Coronary artery (tissue), 2 donors: ENCODE results near the gene SLPI.

ENCODE experiments used
- DNase-seq: peaks from one replicate; pipeline ENCODE4 v3.0.0-alpha.2; 2017; ENCODE audit warnings: low spot score
- H3K27ac ChIP-seq, 2 donors: fragments of 200-600 bp; sonication (generic); one replicate each; pipeline ENCODE4 v1.5.1; 2016 to 2019
- H3K4me3 ChIP-seq: fragments of 200-600 bp; sonication (generic); 2 replicates; pipeline ENCODE4 v1.5.1; 2016; ENCODE audit warnings: mild to moderate bottlenecking, moderate library complexity
- TF ChIP-seq, protein P1 (sequence below): fragments of 200-600 bp; sonication (generic); IDR thresholded peaks from one replicate; pipeline ENCODE4 v1.5.1; 2019; ENCODE audit warnings: antibody characterized with exemption

The SLPI gene

DNA sequence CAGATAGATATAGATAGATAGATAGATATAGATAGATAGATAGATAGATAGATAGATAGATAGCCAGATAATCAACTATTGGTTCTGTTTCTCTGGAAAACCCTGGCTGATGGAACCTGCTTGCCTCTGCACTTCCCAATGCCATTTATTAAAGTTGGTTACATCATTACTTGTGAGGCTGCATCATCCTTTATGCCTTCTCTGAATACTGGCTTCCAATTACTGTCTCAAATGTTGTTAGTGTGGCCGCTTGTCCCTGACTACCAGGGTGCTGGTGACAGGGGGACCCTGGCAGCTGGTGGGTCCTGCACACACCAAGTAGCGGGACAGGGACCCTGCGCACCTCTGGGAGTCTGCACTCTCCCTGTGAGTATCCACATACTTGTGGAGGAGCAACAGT is 3.9 kb upstream of the SLPI start:
- TF ChIP-seq, protein P1, sequence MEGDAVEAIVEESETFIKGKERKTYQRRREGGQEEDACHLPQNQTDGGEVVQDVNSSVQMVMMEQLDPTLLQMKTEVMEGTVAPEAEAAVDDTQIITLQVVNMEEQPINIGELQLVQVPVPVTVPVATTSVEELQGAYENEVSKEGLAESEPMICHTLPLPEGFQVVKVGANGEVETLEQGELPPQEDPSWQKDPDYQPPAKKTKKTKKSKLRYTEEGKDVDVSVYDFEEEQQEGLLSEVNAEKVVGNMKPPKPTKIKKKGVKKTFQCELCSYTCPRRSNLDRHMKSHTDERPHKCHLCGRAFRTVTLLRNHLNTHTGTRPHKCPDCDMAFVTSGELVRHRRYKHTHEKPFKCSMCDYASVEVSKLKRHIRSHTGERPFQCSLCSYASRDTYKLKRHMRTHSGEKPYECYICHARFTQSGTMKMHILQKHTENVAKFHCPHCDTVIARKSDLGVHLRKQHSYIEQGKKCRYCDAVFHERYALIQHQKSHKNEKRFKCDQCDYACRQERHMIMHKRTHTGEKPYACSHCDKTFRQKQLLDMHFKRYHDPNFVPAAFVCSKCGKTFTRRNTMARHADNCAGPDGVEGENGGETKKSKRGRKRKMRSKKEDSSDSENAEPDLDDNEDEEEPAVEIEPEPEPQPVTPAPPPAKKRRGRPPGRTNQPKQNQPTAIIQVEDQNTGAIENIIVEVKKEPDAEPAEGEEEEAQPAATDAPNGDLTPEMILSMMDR: no peak
- H3K27ac ChIP-seq: no peak overlapping the region
- DNase-seq: no peak
- no peak overlapping the region for H3K4me3 ChIP-seq

DNA sequence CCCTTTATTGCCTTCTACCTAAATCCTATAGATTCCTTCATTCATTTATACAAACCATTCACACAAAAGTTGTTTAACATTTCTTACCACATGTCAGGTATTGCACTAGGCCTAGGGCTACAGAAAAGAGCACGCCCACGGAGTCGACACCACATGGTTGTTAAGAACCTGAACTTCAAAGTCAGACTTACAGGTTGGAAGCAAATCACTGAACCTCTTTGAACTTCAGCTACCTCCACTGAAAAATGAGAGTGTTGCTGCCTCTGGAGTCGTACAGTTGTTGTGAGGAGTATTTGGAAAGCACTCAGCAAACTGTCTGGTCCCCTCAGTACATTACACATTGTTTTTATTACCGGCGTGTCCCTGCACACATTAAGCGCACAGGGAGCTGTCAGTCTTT is 3.3 kb upstream of the SLPI start:
- Histone ChIP-seq H3K4me3 (no peak overlapping the region), H3K27ac (no peak overlapping the region)
- TF ChIP-seq, protein P1: no peak
- no peak for DNase-seq

DNA sequence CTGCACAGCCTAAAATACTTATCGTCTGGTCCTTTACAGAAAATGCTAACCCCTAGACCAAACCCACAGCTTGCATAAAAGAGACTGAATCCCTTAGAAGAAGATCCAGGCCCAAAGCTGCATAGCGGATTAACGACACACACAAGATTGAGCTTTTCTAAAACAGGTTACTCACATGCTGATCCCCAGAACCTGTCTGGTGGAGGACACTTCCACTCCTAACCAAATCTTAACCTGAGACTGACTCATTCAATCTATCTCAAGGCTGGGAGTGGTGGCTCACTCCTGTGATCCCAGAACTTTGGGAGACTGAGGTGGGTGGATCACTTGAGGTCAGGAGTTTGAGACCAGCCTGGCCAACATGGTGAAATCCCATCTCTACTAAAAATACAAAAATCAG is 2.8 kb upstream of the SLPI start:
- H3K4me3 ChIP-seq: no peak overlapping the region
- no peak for DNase-seq
- no peak overlapping the region for H3K27ac ChIP-seq
- TF ChIP-seq, protein P1: no peak

DNA sequence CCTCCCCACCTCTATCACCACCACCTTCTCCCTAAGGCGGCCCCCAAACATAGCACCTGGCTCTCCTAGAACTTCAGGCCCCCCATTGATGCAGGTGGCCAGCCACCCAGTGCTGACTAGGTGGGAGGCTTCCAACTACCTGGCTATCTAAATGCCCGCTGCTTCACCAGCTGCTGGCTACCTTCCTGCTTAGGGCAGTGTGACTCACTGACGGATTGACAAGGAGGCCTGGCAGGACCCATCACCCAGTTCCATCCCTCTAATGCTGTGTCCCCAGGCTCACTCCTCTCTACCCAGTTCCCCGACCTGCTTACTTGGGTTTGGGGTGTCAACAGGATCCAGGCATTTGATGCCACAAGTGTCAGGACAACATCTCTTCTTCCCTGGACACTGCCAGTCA is 1.1 kb downstream of the SLPI start:
- TF ChIP-seq, protein P1: no peak
- H3K27ac ChIP-seq: no peak overlapping the region
- DNase-seq: no peak
- H3K4me3 ChIP-seq: no peak overlapping the region

DNA sequence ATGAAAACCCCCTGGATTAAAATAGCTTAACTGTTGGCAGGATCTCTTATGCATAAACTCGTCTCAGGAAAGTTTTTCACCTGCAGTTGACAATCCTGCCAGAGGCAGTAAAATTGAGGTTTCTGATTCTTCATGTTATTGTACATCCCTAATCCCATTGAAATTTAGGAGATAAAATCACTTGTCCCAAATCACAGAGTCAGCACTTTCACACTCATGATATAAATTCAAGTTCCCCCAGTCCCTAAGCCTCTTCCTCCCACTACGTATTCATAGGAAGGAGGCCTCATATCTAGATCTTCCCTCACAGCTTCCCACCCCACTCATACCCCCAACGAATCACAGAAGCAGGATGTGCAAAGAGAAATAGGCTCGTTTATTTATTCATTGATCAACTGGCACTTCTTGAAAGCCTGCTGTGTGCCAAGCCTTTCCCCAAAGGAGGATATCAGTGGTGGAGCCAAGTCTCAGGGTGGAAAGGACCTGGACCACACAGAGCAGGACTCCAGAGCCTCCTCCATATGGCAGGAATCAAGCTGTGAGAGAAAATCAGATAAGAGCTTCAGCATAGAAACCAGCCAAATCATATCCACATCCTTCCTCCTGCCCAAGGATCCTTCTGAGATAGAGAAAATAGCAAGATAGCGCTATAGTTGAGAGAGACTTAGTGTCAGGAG is 2.3 kb downstream of the SLPI start:
- Histone ChIP-seq H3K27ac (no peak overlapping the region), H3K4me3 (no peak overlapping the region)
- no peak for DNase-seq
- TF ChIP-seq, protein P1: no peak

DNA sequence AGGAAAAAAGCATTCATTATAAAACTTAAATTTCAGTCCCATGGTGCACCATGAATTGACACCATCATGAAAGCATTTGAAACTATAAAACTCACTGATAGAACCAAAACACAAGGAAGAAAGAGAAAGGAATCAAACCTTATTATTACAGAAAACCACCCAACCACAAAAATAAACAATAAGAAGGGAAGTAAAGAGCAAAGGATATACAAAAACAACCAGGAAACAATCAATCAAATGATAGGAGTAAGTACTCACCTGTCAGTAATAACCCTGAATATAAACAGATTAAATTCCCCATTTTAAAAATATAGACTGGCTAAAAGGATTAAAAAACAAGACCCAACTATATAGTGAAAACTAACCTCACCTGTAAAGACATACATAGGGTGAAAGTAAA is 5.8 kb downstream of the SLPI start:
- no peak for DNase-seq
- H3K27ac ChIP-seq: no peak overlapping the region
- no peak overlapping the region for H3K4me3 ChIP-seq
- TF ChIP-seq, protein P1: no peak

DNA sequence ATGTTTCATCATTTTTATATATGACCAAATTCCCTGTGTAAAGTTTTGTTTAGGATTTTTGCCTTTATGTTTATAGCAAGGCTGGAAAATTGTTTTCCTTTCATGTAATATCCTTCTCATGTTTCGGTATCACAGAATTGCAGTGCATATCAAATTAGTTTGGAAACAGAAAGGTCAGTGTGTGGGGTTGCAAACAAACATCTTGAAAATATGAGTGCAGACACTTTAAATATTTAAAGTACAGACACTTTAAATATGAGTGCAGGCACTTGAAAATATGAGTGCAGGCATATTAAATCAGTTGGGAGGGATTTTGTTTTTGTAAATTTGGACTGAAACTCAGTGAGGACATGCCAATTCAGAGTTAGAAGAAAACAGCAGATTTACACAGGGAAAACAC is 6.5 kb downstream of the SLPI start:
- H3K4me3 ChIP-seq: no peak overlapping the region
- DNase-seq: no peak
- TF ChIP-seq, protein P1: no peak
- H3K27ac ChIP-seq: no peak overlapping the region
